ENCODE measurements around the gene PRPF4. TPM values are rescaled to one million over a fixed set of nuclear protein-coding genes. Genes with fewer than 3 reads are reported as not detected.

The PRPF4 gene
- total RNA-seq, 6 donors from 2014 or later: 7.1 to 18.2 (median 15.0) TPM

- no peak overlapping the region for H3K4me3 ChIP-seq
- 90 to 100% methylated on average over 3 of the region's 3 CpGs for WGBS, 2 donors
- H3K36me3 ChIP-seq: peaks cover 0 to 12% (median 5%) of the 10 kb centered on the region in 4 donors
- H3K9me3 ChIP-seq: no peaks in the 10 kb centered on the region
- TF ChIP-seq EP300 (IDR thresholded peaks at IDR 0.05): no peak
- no peak for TF ChIP-seq POLR2AphosphoS5 (IDR thresholded peaks at IDR 0.05)
- TF ChIP-seq CTCF (IDR thresholded peaks at IDR 0.05): no peak
- TF ChIP-seq POLR2A (IDR thresholded peaks at IDR 0.05): no peak
- no peak overlapping the region for H3K27ac ChIP-seq
- no peak for ATAC-seq (ENCODE audit: low FRiP score in 2 of 2)
- no peaks in the 10 kb centered on the region for H3K4me1 ChIP-seq
- H3K27me3 ChIP-seq: no peaks in the 10 kb centered on the region
- DNase-seq: no peak
Measured at GRCh38 chr9:113320051-113320450, 44.6 kb downstream of the PRPF4 start.

GRCh38 chr9:113322671-113323070 is 47.2 kb downstream of the PRPF4 start:
- no peak overlapping the region for H3K27ac ChIP-seq

GRCh38 chr9:113326230-113326629 is 50.8 kb downstream of the PRPF4 start:
- ATAC-seq (ENCODE audit: low FRiP score in 2 of 2) (no peak), DNase-seq (no peak)
- H3K27ac ChIP-seq: no peak overlapping the region
- no peak overlapping the region for H3K4me3 ChIP-seq
- H3K4me1 ChIP-seq: no peaks in the 10 kb centered on the region
- no peak for TF ChIP-seq POLR2A (IDR thresholded peaks at IDR 0.05)
- TF ChIP-seq CTCF (IDR thresholded peaks at IDR 0.05): no peak
- TF ChIP-seq POLR2AphosphoS5 (IDR thresholded peaks at IDR 0.05): no peak
- no peak for TF ChIP-seq EP300 (IDR thresholded peaks at IDR 0.05)
- no peaks in the 10 kb centered on the region for H3K27me3 ChIP-seq
- peaks cover 0 to under 1% (median under 1%) of the 10 kb centered on the region in 4 donors for H3K36me3 ChIP-seq
- 90 to 96% methylated on average over 4 of the region's 4 CpGs for WGBS, 2 donors
- H3K9me3 ChIP-seq: no peaks in the 10 kb centered on the region

More at GRCh38 chr9:113322671-113323070, 47.2 kb downstream of the PRPF4 start:
- no peaks in the 10 kb centered on the region for H3K4me1 ChIP-seq
- H3K4me3 ChIP-seq: no peak overlapping the region
- no peaks in the 10 kb centered on the region for H3K27me3 ChIP-seq
- TF ChIP-seq POLR2AphosphoS5 (IDR thresholded peaks at IDR 0.05) (no peak), CTCF (IDR thresholded peaks at IDR 0.05) (no peak), POLR2A (IDR thresholded peaks at IDR 0.05) (no peak), EP300 (IDR thresholded peaks at IDR 0.05) (no peak)
- WGBS, 2 donors: 77% methylated on average over 6 of the region's 6 CpGs
- no peaks in the 10 kb centered on the region for H3K9me3 ChIP-seq
- H3K36me3 ChIP-seq: peaks cover 0 to 12% (median 5%) of the 10 kb centered on the region in 4 donors
- DNase-seq (no peak), ATAC-seq (ENCODE audit: low FRiP score in 2 of 2) (no peak)

- no peaks in the 10 kb centered on the region for H3K4me1 ChIP-seq
- H3K4me3 ChIP-seq: no peak overlapping the region
- peaks cover 0 to 5% (median 0%) of the 10 kb centered on the region in 4 donors for H3K36me3 ChIP-seq
- WGBS, 2 donors: 90% methylated on average over 3 of the region's 3 CpGs
- TF ChIP-seq EP300 (IDR thresholded peaks at IDR 0.05) (no peak), CTCF (IDR thresholded peaks at IDR 0.05) (no peak), POLR2A (IDR thresholded peaks at IDR 0.05) (no peak), POLR2AphosphoS5 (IDR thresholded peaks at IDR 0.05) (no peak)
- H3K27me3 ChIP-seq: no peaks in the 10 kb centered on the region
- no peak for ATAC-seq (ENCODE audit: low FRiP score in 2 of 2)
- H3K27ac ChIP-seq: no peak overlapping the region
- H3K9me3 ChIP-seq: no peaks in the 10 kb centered on the region
- DNase-seq: no peak
Measured at GRCh38 chr9:113328045-113328782, 52.8 kb downstream of the PRPF4 start.

- Histone ChIP-seq H3K27ac (no peak overlapping the region), H3K4me1 (no peaks in the 10 kb centered on the region), H3K27me3 (no peaks in the 10 kb centered on the region), H3K36me3 (peaks cover 0 to 5% (median 0%) of the 10 kb centered on the region in 4 donors), H3K4me3 (no peak overlapping the region), H3K9me3 (no peaks in the 10 kb centered on the region)
- TF ChIP-seq POLR2AphosphoS5 (IDR thresholded peaks at IDR 0.05) (no peak), EP300 (IDR thresholded peaks at IDR 0.05) (no peak), CTCF (IDR thresholded peaks at IDR 0.05) (no peak), POLR2A (IDR thresholded peaks at IDR 0.05) (no peak)
- DNase-seq (no peak), ATAC-seq (ENCODE audit: low FRiP score in 2 of 2) (no peak)
- WGBS, 2 donors: 71 to 80% methylated on average over 4 of the region's 4 CpGs
Measured at GRCh38 chr9:113331780-113332179, 56.3 kb downstream of the PRPF4 start.

Data from upper lobe of left lung (tissue), 6 donors.